CD14-positive monocyte (primary cell): Measurements from ENCODE around the gene QSER1. TPM values are rescaled to one million over a fixed set of nuclear protein-coding genes. Genes with fewer than 3 reads are reported as not detected.
"Not testable (repeated sequence)": the region's sequence is repeated elsewhere in the genome, so short reads cannot be mapped to it uniquely, and the experiment has no call there.

ENCODE experiments used
- DNase-seq, 3 donors: peaks; one replicate each; pipeline ENCODE4 v3.0.0-alpha.2; 2011 to 2022
- H2AFZ ChIP-seq: 2 replicates; pipeline ENCODE4 v1.6.0; 2012; ENCODE audit warnings: mild to moderate bottlenecking, low read depth, low read length, inconsistent platforms; ENCODE audit not compliant: insufficient read depth, poor library complexity, severe bottlenecking
- H3K27ac ChIP-seq, 2 donors: 1 replicate in 1 of 2; 2 replicates in 1 of 2; pipeline ENCODE4 v1.5.1; 2012 to 2013; ENCODE audit warnings: low read length in 2 of 2, control low read depth in 1 of 2, inconsistent platforms in 1 of 2, low read depth in 1 of 2, mild to moderate bottlenecking in 1 of 2
- H3K27me3 ChIP-seq, 2 donors: one replicate each; pipeline versions ENCODE4 v1.6.0 to v1.6.1; 2011 to 2013; ENCODE audit warnings: low read length in 2 of 2; ENCODE audit not compliant: control insufficient read depth in 2 of 2, insufficient read depth in 2 of 2
- H3K36me3 ChIP-seq, 2 donors: replicated peaks in 1 of 2; 1 replicate in 1 of 2; 2 replicates in 1 of 2; pipeline versions ENCODE4 v1.5.1 to v1.6.1; 2012 to 2013; ENCODE audit warnings: low read length in 2 of 2, control low read depth in 1 of 2, inconsistent platforms in 1 of 2, mild to moderate bottlenecking in 1 of 2; ENCODE audit not compliant: insufficient read depth in 2 of 2, control insufficient read depth in 1 of 2
- H3K4me1 ChIP-seq, 2 donors: 1 replicate in 1 of 2; 2 replicates in 1 of 2; pipeline versions ENCODE4 v1.5.1 to v1.6.1; 2012 to 2013; ENCODE audit warnings: low read length in 2 of 2, control low read depth in 1 of 2, inconsistent platforms in 1 of 2, mild to moderate bottlenecking in 1 of 2, moderate library complexity in 1 of 2; ENCODE audit not compliant: insufficient read depth in 2 of 2, control insufficient read depth in 1 of 2
- H3K4me2 ChIP-seq: replicated peaks from 2 replicates; pipeline ENCODE3; 2012; ENCODE audit warnings: low read length, moderate library complexity, mild to moderate bottlenecking; ENCODE audit not compliant: poor library complexity, severe bottlenecking; ENCODE audit errors: extremely low read depth
- H3K4me3 ChIP-seq, 3 experiments: fragments of 200-600 bp in 1 of 3; sonication (generic) in 1 of 3; replicated peaks in 1 of 3; 1 replicate in 2 of 3; 2 replicates in 1 of 3; pipeline ENCODE4 v1.5.1; 2011 to 2013; ENCODE audit warnings: low read length in 3 of 3, mild to moderate bottlenecking in 3 of 3, control low read depth in 2 of 3, low read depth in 2 of 3, inconsistent platforms in 1 of 3, moderate library complexity in 1 of 3
- H3K79me2 ChIP-seq: 2 replicates; pipeline ENCODE4 v1.6.0; 2012; ENCODE audit warnings: mild to moderate bottlenecking, control low read depth, inconsistent platforms, low read length, moderate library complexity; ENCODE audit not compliant: insufficient read depth
- H3K9ac ChIP-seq: 2 replicates; pipeline ENCODE4 v1.6.0; 2017; ENCODE audit warnings: low read length, mild to moderate bottlenecking; ENCODE audit not compliant: insufficient read depth, poor library complexity, severe bottlenecking
- H3K9me3 ChIP-seq, 2 donors: replicated peaks in 1 of 2; 1 replicate in 1 of 2; 2 replicates in 1 of 2; pipeline versions ENCODE4 v1.5.1 to v1.6.1; 2012 to 2013; ENCODE audit warnings: low read length in 2 of 2, control low read depth in 1 of 2; ENCODE audit not compliant: control insufficient read depth in 1 of 2, insufficient read depth in 1 of 2
- H4K20me1 ChIP-seq: 2 replicates; pipeline ENCODE4 v1.6.0; 2012; ENCODE audit warnings: mild to moderate bottlenecking, low read length, control low read depth, moderate library complexity; ENCODE audit not compliant: insufficient read depth
- H3K27ac Mint-ChIP-seq, 7 donors: one replicate each; pipeline ENCODE4 v1.8.0; 2020; ENCODE audit warnings: mild to moderate bottlenecking in 7 of 7, mixed read lengths in 7 of 7, moderate library complexity in 6 of 7, inconsistent platforms in 2 of 7
- H3K27me3 Mint-ChIP-seq, 3 donors: one replicate each; pipeline ENCODE4 v1.8.0; 2021 to 2022; ENCODE audit warnings: low read depth in 3 of 3, mild to moderate bottlenecking in 3 of 3, mixed read lengths in 3 of 3, moderate library complexity in 3 of 3, inconsistent platforms in 1 of 3
- H3K36me3 Mint-ChIP-seq, 2 donors: one replicate each; pipeline ENCODE4 v1.8.0; 2020; ENCODE audit warnings: mixed read lengths in 2 of 2, inconsistent platforms in 1 of 2, mild to moderate bottlenecking in 1 of 2
- H3K4me1 Mint-ChIP-seq: one replicate; pipeline ENCODE4 v1.8.0; 2020; ENCODE audit warnings: mild to moderate bottlenecking, mixed read lengths
- H3K4me3 Mint-ChIP-seq, 2 donors: one replicate each; pipeline ENCODE4 v1.8.0; 2020; ENCODE audit warnings: mild to moderate bottlenecking in 2 of 2, mixed read lengths in 2 of 2, moderate library complexity in 1 of 2
- H3K9me3 Mint-ChIP-seq, 7 donors: one replicate each; pipeline ENCODE4 v1.8.0; 2020 to 2022; ENCODE audit warnings: mixed read lengths in 7 of 7, mild to moderate bottlenecking in 6 of 7, moderate library complexity in 6 of 7, inconsistent platforms in 2 of 7
- CTCF ChIP-seq: fragments of 200-600 bp; IDR thresholded peaks from one replicate; pipeline ENCODE4 v1.8.0; 2022; ENCODE audit warnings: antibody characterized with exemption, mild to moderate bottlenecking
- WGBS: methylation state at CpG from one replicate; pipeline ENCODE4 v1.1.5; 2013; ENCODE audit warnings: missing lambda C conversion rate; ENCODE audit not compliant: insufficient coverage; 5-methylcytosine and 5-hydroxymethylcytosine counted together
- intact Hi-C, 2 donors: fragments of 100-400 bp; cut with micrococcal nuclease; formaldehyde crosslinking; loops; one replicate each; pipeline versions ENCODE4 v1.15.0 to v1.15.1; 2023
- polyA plus RNA-seq, 3 donors: library from polyadenylated mRNA; depleted of rRNA in 1 of 3; unstranded in 2 of 3; stranded (reverse) in 1 of 3; fragments of 300-500 nt in 2 of 3; fragments of >200 nt in 1 of 3; fragmentation: Illumina TruSeq in 2 of 3; gene quantifications; 1 replicate in 2 of 3; 2 replicates in 1 of 3; pipeline ENCODE4 v1.2.3, GENCODE V29; 2012 to 2021

QSER1 gene
- polyA plus RNA-seq, 3 donors, result 1.1 to 7.0 (median 2.5) TPM

- H3K4me3 ChIP-seq, result no peak overlapping the region
- H4K20me1 ChIP-seq, result no peaks in the 10 kb centered on the region
- WGBS, result 100% methylated on average over 1 of the region's 3 CpGs
- H3K27ac Mint-ChIP-seq, result no peak overlapping the region
- intact Hi-C loops, result no loop called here
- H3K27me3 ChIP-seq, result no peaks in the 10 kb centered on the region
- H3K79me2 ChIP-seq, result no peaks in the 10 kb centered on the region
- no peak overlapping the region for H3K27ac ChIP-seq
- no peak overlapping the region for H3K4me3 Mint-ChIP-seq
- H3K9ac ChIP-seq, result no peak overlapping the region
- no peak overlapping the region for H2AFZ ChIP-seq
- H3K36me3 Mint-ChIP-seq, result peaks cover 7 to 8% of the 10 kb centered on the region in 2 donors
- H3K27me3 Mint-ChIP-seq, result peaks cover 0 to 1% (median 0%) of the 10 kb centered on the region in 3 donors
- no peaks in the 10 kb centered on the region for H3K4me1 Mint-ChIP-seq
- H3K9me3 Mint-ChIP-seq, result no peaks in the 10 kb centered on the region
- H3K4me1 ChIP-seq, result no peaks in the 10 kb centered on the region
- H3K9me3 ChIP-seq, result no peaks in the 10 kb centered on the region
- peaks cover 0 to 14% of the 10 kb centered on the region in 2 donors for H3K36me3 ChIP-seq
- no peak for TF ChIP-seq CTCF
- DNase-seq, result no peak
- H3K4me2 ChIP-seq, result no peak overlapping the region
Observed at GRCh38 chr11:32861850-32862577, 30.6 kb upstream of the QSER1 start.

- Histone ChIP-seq H3K4me1 (no peaks in the 10 kb centered on the region), H4K20me1 (no peaks in the 10 kb centered on the region), H3K9ac (no peak overlapping the region), H3K27me3 (no peaks in the 10 kb centered on the region), H3K4me3 (no peak overlapping the region), H3K36me3 (peaks cover 0 to 1% of the 10 kb centered on the region in 2 donors), H3K9me3 (no peaks in the 10 kb centered on the region), H2AFZ (no peak overlapping the region), H3K79me2 (no peaks in the 10 kb centered on the region), H3K27ac (no peak overlapping the region), H3K4me2 (no peak overlapping the region)
- Mint-ChIP-seq H3K27ac (no peak overlapping the region), H3K36me3 (no peaks in the 10 kb centered on the region), H3K4me3 (no peak overlapping the region), H3K9me3 (peaks cover 0 to 9% (median 3%) of the 10 kb centered on the region in 7 donors), H3K4me1 (no peaks in the 10 kb centered on the region), H3K27me3 (peaks cover 0 to 2% (median 1%) of the 10 kb centered on the region in 3 donors)
- intact Hi-C loops, result no loop called here
- DNase-seq, result no peak
- TF ChIP-seq CTCF, result no peak
Observed at GRCh38 chr11:32864555-32864954, 28.1 kb upstream of the QSER1 start.

GRCh38 chr11:32868752-32869151 is 23.9 kb upstream of the QSER1 start:
- H3K27me3 ChIP-seq, H3K36me3 Mint-ChIP-seq, H3K79me2 ChIP-seq, H3K9ac ChIP-seq, H3K9me3 ChIP-seq, H2AFZ ChIP-seq, H3K4me2 ChIP-seq, H3K4me1 ChIP-seq, intact Hi-C loops, H4K20me1 ChIP-seq, H3K27ac Mint-ChIP-seq, H3K27ac ChIP-seq, H3K9me3 Mint-ChIP-seq, H3K4me3 ChIP-seq, H3K4me1 Mint-ChIP-seq, DNase-seq, H3K4me3 Mint-ChIP-seq, H3K36me3 ChIP-seq, H3K27me3 Mint-ChIP-seq: not testable (repeated sequence)
- WGBS, result 60% methylated on average over 1 of the region's 4 CpGs
